OCI-LY7 (cell line): Measurements from ENCODE around the gene PODNL1. TPM values are rescaled to one million over a fixed set of nuclear protein-coding genes. Genes with fewer than 3 reads are reported as not detected.

Source experiments
- BruUV-seq: library from RNA; stranded (reverse); fragments of 400-500 nt; replicated peaks from 2 replicates; lab custom pipeline; 2021; lab: Mats Ljungman, UMichigan
- CTCF ChIA-PET: fragments of 300-600 bp; sonication (Branson Sonifier 250); formaldehyde crosslinking; loops from one replicate; lab custom pipeline; 2022; ENCODE audit warnings: antibody characterized with exemption; ENCODE audit not compliant: unreplicated experiment; lab: Charles Lee
- POLR2A ChIA-PET: fragments of 300-600 bp; sonication (Branson Sonifier 250); formaldehyde crosslinking; loops from one replicate; lab custom pipeline; 2022; ENCODE audit warnings: antibody characterized with exemption; lab: Charles Lee
- DNase-seq: peaks from one replicate; pipeline ENCODE4 v3.0.0-alpha.2; 2015; ENCODE audit warnings: low spot score
- H2AFZ ChIP-seq: fragments of 200-600 bp; sonication (generic), shearing (Covaris generic); 2 replicates; pipeline ENCODE4 v1.6.1; 2014; ENCODE audit warnings: mild to moderate bottlenecking, antibody characterized with exemption, low read length, moderate library complexity
- H3K27ac ChIP-seq: fragments of 200-600 bp; sonication (generic); 2 replicates; pipeline ENCODE4 v1.5.1; 2014; ENCODE audit warnings: mixed run types, low read depth, mild to moderate bottlenecking, moderate library complexity, low read length, inconsistent platforms; ENCODE audit not compliant: poor library complexity, severe bottlenecking
- H3K36me3 ChIP-seq: fragments of 200-600 bp; sonication (generic); 2 replicates; pipeline ENCODE4 v1.6.1; 2014; ENCODE audit warnings: mild to moderate bottlenecking, antibody characterized with exemption, low read length, moderate library complexity, mixed read lengths; ENCODE audit not compliant: insufficient read depth
- H3K4me1 ChIP-seq: fragments of 200-600 bp; sonication (generic); 2 replicates; pipeline ENCODE4 v1.5.1; 2014; ENCODE audit warnings: mild to moderate bottlenecking, low read length; ENCODE audit not compliant: insufficient read depth, poor library complexity, severe bottlenecking
- H3K4me2 ChIP-seq: fragments of 200-600 bp; sonication (generic); 2 replicates; pipeline ENCODE4 v1.6.1; 2014; ENCODE audit warnings: mild to moderate bottlenecking, low read length
- H3K4me3 ChIP-seq: fragments of 200-600 bp; sonication (generic); 2 replicates; pipeline ENCODE4 v1.5.1; 2014; ENCODE audit warnings: mild to moderate bottlenecking, low read depth, low read length; ENCODE audit not compliant: poor library complexity, severe bottlenecking
- H3K79me2 ChIP-seq: fragments of 200-600 bp; sonication (generic); 2 replicates; pipeline ENCODE4 v1.6.1; 2016; ENCODE audit warnings: low read depth, mild to moderate bottlenecking, low read length, moderate library complexity, mixed read lengths; ENCODE audit not compliant: insufficient read depth
- H3K9me2 ChIP-seq: fragments of 200-600 bp; sonication (generic); 2 replicates; pipeline ENCODE4 v1.6.1; 2016; ENCODE audit warnings: mild to moderate bottlenecking, low read length, mixed read lengths; ENCODE audit not compliant: insufficient read depth
- H3K9me3 ChIP-seq: fragments of 200-600 bp; sonication (generic); 2 replicates; pipeline ENCODE4 v1.6.1; 2014; ENCODE audit warnings: mild to moderate bottlenecking, mixed run types, low read length, mixed read lengths
- H4K20me1 ChIP-seq: fragments of 200-600 bp; sonication (generic); 2 replicates; pipeline ENCODE4 v1.6.1; 2014; ENCODE audit warnings: mild to moderate bottlenecking, antibody characterized with exemption, low read length, moderate library complexity, mixed read lengths; ENCODE audit not compliant: insufficient read depth
- EZH2phosphoT487 ChIP-seq: fragments of 200-600 bp; sonication (generic); IDR thresholded peaks from 2 replicates; pipeline ENCODE4 v1.6.1; 2018; ENCODE audit warnings: low read depth, borderline replicate concordance, mild to moderate bottlenecking, mixed run types, antibody characterized with exemption, low read length, moderate library complexity, mixed read lengths
- intact Hi-C: fragments of 100-400 bp; cut with micrococcal nuclease; formaldehyde crosslinking; loops from one replicate; pipeline ENCODE4 v1.10.0; 2022; ENCODE audit not compliant: unreplicated experiment
- total RNA-seq, 2 experiments: library from RNA; depleted of rRNA in 1 of 2; stranded (reverse); fragments of >200 nt in 1 of 2; shearing (Covaris generic) in 1 of 2; gene quantifications; 2 replicates each; pipeline ENCODE4 v1.2.3, GENCODE V29; 2014 to 2022
- TF ChIP-seq, protein P1 (sequence below): fragments of 200-600 bp; sonication (generic); conservative IDR thresholded peaks from 2 replicates; pipeline ENCODE4 v1.5.1; 2014; ENCODE audit warnings: mild to moderate bottlenecking, antibody characterized with exemption, low read length, moderate library complexity, mixed read lengths

PODNL1 gene
- total RNA-seq, 2 experiments from 2014 or later = 0.16 TPM; not detected in 1

DNA sequence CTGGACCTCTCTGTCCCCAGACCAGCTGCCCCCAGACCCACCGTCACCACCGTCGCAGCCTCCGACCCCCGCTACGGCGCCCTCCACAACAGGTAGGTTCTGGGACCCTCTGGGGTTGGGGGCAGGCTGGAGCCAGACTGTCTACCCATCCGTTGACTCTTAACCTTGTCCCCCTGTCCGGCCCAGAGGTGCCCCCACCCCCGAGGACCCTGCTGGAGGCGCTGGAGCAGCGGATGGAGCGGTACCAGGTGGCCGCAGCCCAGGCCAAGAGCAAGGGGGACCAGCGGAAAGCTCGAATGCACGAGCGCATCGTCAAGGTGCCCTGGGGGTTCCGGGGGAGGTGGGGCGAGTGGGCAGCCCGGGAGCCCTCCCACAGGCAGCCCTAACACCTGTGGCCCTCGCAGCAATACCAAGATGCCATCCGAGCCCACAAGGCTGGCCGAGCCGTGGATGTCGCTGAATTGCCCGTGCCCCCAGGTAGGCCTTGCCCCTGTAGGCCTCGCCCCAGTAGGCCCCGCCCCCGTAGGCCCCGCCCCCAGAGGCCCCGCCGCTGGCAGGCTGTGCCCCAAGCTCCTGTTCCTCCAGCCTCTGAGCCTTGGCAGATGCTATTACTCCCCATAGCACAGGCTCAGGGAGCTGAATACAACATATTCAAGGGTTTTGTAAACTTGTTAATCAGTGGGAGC lies 19.3 kb downstream of the PODNL1 start:
- Histone ChIP-seq H3K9me3 (peaks cover 8% of the 10 kb centered on the region; the same call in 1 of the 2 replicates), H3K27ac (no peak overlapping the region), H3K4me3 (no peak overlapping the region), H3K4me2 (no peak overlapping the region), H2AFZ (no peak overlapping the region), H3K36me3 (peaks cover 72% of the 10 kb centered on the region), H3K4me1 (peaks cover 3% of the 10 kb centered on the region), H3K79me2 (no peaks in the 10 kb centered on the region), H3K9me2 (no peaks in the 10 kb centered on the region), H4K20me1 (no peaks in the 10 kb centered on the region)
- BruUV-seq = no TSS peak
- CTCF ChIA-PET = no interaction called here
- intact Hi-C loops = no loop called here
- no peak for DNase-seq
- no peak for TF ChIP-seq EZH2phosphoT487
- TF ChIP-seq, protein P1, sequence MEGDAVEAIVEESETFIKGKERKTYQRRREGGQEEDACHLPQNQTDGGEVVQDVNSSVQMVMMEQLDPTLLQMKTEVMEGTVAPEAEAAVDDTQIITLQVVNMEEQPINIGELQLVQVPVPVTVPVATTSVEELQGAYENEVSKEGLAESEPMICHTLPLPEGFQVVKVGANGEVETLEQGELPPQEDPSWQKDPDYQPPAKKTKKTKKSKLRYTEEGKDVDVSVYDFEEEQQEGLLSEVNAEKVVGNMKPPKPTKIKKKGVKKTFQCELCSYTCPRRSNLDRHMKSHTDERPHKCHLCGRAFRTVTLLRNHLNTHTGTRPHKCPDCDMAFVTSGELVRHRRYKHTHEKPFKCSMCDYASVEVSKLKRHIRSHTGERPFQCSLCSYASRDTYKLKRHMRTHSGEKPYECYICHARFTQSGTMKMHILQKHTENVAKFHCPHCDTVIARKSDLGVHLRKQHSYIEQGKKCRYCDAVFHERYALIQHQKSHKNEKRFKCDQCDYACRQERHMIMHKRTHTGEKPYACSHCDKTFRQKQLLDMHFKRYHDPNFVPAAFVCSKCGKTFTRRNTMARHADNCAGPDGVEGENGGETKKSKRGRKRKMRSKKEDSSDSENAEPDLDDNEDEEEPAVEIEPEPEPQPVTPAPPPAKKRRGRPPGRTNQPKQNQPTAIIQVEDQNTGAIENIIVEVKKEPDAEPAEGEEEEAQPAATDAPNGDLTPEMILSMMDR = no peak
- POLR2A ChIA-PET = no interaction called here

DNA sequence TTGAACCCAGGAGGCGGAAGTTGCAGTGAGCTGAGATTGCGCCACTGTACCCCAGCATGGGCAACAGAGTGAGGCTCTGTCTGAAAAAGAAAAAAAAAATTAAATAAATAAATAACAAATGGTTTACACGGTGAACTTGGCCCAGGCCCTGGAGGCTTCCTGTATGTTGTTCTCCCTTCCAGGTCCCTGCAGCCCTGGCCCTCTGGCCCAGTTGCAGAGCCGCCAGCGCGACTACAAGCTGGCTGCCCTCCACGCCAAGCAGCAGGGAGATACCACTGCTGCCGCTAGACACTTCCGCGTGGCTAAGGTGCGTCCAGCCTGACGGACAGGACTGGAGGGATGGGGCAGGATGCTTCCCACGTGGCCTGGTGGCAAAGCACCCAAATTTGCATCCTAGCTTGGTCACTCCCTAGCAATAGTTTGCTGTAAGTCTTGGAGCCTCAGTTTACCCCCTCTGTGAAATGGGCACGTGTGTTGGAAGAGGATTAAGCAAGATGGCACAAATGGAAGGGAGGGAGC lies 20.3 kb downstream of the PODNL1 start:
- TF ChIP-seq, protein P1 = no peak
- no peak for TF ChIP-seq EZH2phosphoT487
- intact Hi-C loops = no loop called here

DNA sequence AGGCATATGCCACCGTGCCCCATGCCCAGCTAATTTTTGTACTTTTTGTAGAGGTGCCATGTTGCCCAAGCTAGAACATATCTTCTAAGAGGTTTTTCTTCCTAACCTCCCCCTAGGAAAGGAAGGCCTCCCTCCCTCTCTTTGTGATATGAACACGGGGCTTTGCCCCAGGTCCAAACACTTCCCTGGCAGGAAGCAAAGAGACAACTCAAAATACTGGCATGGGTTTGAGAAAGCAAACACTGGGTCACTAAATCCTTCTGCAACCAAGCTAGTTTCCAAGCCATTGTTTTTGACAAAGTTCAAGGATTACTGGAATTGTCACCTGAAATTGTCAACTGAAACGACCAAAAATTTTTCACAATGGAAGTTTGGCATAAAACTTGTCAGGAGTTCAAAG lies 23.4 kb downstream of the PODNL1 start:
- no peak for DNase-seq
- H3K79me2 ChIP-seq = no peaks in the 10 kb centered on the region
- no TSS peak for BruUV-seq
- no peaks in the 10 kb centered on the region for H4K20me1 ChIP-seq
- no peaks in the 10 kb centered on the region for H3K4me1 ChIP-seq
- TF ChIP-seq EZH2phosphoT487 = no peak
- TF ChIP-seq, protein P1 = no peak
- CTCF ChIA-PET = no interaction called here
- H3K4me3 ChIP-seq = no peak overlapping the region
- no peak overlapping the region for H3K4me2 ChIP-seq
- H3K36me3 ChIP-seq = peaks cover 71% of the 10 kb centered on the region
- intact Hi-C loops = no loop called here
- no peaks in the 10 kb centered on the region for H3K9me2 ChIP-seq
- H3K27ac ChIP-seq = no peak overlapping the region
- H2AFZ ChIP-seq = no peak overlapping the region
- no peaks in the 10 kb centered on the region for H3K9me3 ChIP-seq
- POLR2A ChIA-PET = no interaction called here

More for the DNA sequence above, 20.3 kb downstream of the PODNL1 start:
- ChIA-PET CTCF (no interaction called here), POLR2A (no interaction called here)
- no TSS peak for BruUV-seq
- H3K36me3 ChIP-seq = peaks cover 77% of the 10 kb centered on the region
- no peak for DNase-seq
- H3K9me3 ChIP-seq = peaks cover 8% of the 10 kb centered on the region; the same call in 1 of the 2 replicates
- H2AFZ ChIP-seq = no peak overlapping the region
- H3K27ac ChIP-seq = no peak overlapping the region
- no peak overlapping the region for H3K4me3 ChIP-seq
- peaks cover 3% of the 10 kb centered on the region for H3K4me1 ChIP-seq
- no peaks in the 10 kb centered on the region for H4K20me1 ChIP-seq
- no peaks in the 10 kb centered on the region for H3K79me2 ChIP-seq
- H3K4me2 ChIP-seq = no peak overlapping the region
- H3K9me2 ChIP-seq = no peaks in the 10 kb centered on the region
